Fibroblast of lung (primary cell): ENCODE data around the gene KIF2A. TPM values are rescaled to one million over a fixed set of nuclear protein-coding genes. Genes with fewer than 3 reads are reported as not detected.

Source experiments
- DNase-seq, 2 donors: peaks; one replicate each; pipeline versions ENCODE4 v3.0.0 to v3.0.0-alpha.2; 2010; ENCODE audit warnings: low read depth in 2 of 2
- H2AFZ ChIP-seq: 2 replicates; pipeline ENCODE4 v1.5.1; 2012; ENCODE audit warnings: low read length, control low read depth, inconsistent platforms
- H3K27ac ChIP-seq: 2 replicates; pipeline ENCODE4 v1.5.1; 2011; ENCODE audit warnings: low read length, control low read depth; ENCODE audit not compliant: insufficient read depth
- H3K27me3 ChIP-seq: 2 replicates; pipeline ENCODE4 v1.5.1; 2011; ENCODE audit warnings: mild to moderate bottlenecking, low read length; ENCODE audit not compliant: control insufficient read depth, insufficient read depth
- H3K36me3 ChIP-seq: 2 replicates; pipeline ENCODE4 v1.5.1; 2011; ENCODE audit warnings: low read length; ENCODE audit not compliant: control insufficient read depth, insufficient read depth
- H3K4me1 ChIP-seq: 2 replicates; pipeline ENCODE4 v1.5.1; 2011; ENCODE audit warnings: low read length; ENCODE audit not compliant: control insufficient read depth, insufficient read depth; ENCODE audit errors: extremely low read depth
- H3K4me2 ChIP-seq: 2 replicates; pipeline ENCODE4 v1.5.1; 2011; ENCODE audit warnings: low read length, control low read depth; ENCODE audit not compliant: insufficient read depth; ENCODE audit errors: extremely low read depth
- H3K4me3 ChIP-seq, 4 experiments: fragments of 200-600 bp in 1 of 4; sonication (generic) in 1 of 4; replicated peaks in 1 of 4; 2 replicates each; pipeline ENCODE4 v1.5.1; 2011 to 2016; ENCODE audit warnings: low read length in 4 of 4, low read depth in 3 of 4, mild to moderate bottlenecking in 3 of 4, control low read depth in 2 of 4, inconsistent platforms in 1 of 4, mixed read lengths in 1 of 4; ENCODE audit not compliant: insufficient read depth in 1 of 4; ENCODE audit errors: control extremely low read depth in 1 of 4
- H3K79me2 ChIP-seq: 2 replicates; pipeline ENCODE4 v1.5.1; 2012; ENCODE audit warnings: mild to moderate bottlenecking, low read length, inconsistent platforms; ENCODE audit not compliant: control insufficient read depth, insufficient read depth
- H3K9ac ChIP-seq: 2 replicates; pipeline ENCODE4 v1.5.1; 2011; ENCODE audit warnings: mild to moderate bottlenecking, low read length, control low read depth; ENCODE audit not compliant: insufficient read depth
- H3K9me3 ChIP-seq: 2 replicates; pipeline ENCODE4 v1.5.1; 2012; ENCODE audit warnings: low read depth, low read length; ENCODE audit not compliant: control insufficient read depth, insufficient read depth
- H4K20me1 ChIP-seq: 2 replicates; pipeline ENCODE4 v1.5.1; 2011; ENCODE audit warnings: low read length; ENCODE audit not compliant: control insufficient read depth, insufficient read depth; ENCODE audit errors: extremely low read depth
- CTCF ChIP-seq, 2 donors: IDR thresholded peaks in 1 of 2; conservative IDR thresholded peaks in 1 of 2; 1 replicate in 1 of 2; 2 replicates in 1 of 2; pipeline ENCODE4 v1.5.1; 2011 to 2012; ENCODE audit warnings: low read length in 2 of 2, control low read depth in 1 of 2, inconsistent platforms in 1 of 2, low read depth in 1 of 2, mild to moderate bottlenecking in 1 of 2
- EZH2 ChIP-seq: IDR thresholded peaks from 2 replicates; pipeline ENCODE4 v1.5.1; 2012; ENCODE audit warnings: low read length, control low read depth, mild to moderate bottlenecking; ENCODE audit errors: missing control alignments
- polyA plus RNA-seq, 2 donors: library from polyadenylated mRNA; depleted of rRNA in 1 of 2; stranded (reverse) in 1 of 2; unstranded in 1 of 2; fragments of >200 nt; gene quantifications; 2 replicates each; pipeline ENCODE4 v1.2.1, GENCODE V29; 2011 to 2012; ENCODE audit warnings: missing spikeins in 1 of 2
- total RNA-seq: library from RNA; depleted of rRNA; stranded (reverse); fragments of >200 nt; gene quantifications from 2 replicates; pipeline ENCODE4 v1.2.1, GENCODE V29; 2014

Gene KIF2A
- total and polyA plus RNA-seq, 2 donors (not counting 1 experiment from before 2014, with no cell fraction given), result 43.7 to 59.3 TPM

- Histone ChIP-seq H4K20me1 (no peaks in the 10 kb centered on the region), H3K27me3 (no peaks in the 10 kb centered on the region), H2AFZ (no peak overlapping the region), H3K4me3 (no peak overlapping the region), H3K79me2 (peaks cover 52% of the 10 kb centered on the region), H3K36me3 (no peaks in the 10 kb centered on the region), H3K4me2 (no peak overlapping the region), H3K4me1 (peaks cover 2% of the 10 kb centered on the region), H3K9ac (no peak overlapping the region), H3K9me3 (no peaks in the 10 kb centered on the region), H3K27ac (no peak overlapping the region)
- TF ChIP-seq CTCF (conservative IDR thresholded peaks at IDR 0.05 in 1 of 2, IDR thresholded peaks at IDR 0.05 in 1 of 2; ENCODE audit: low read depth in 1 of 2, low read length in 2 of 2), result no peak
- no peak for TF ChIP-seq EZH2
- no peak for DNase-seq
Measured at GRCh38 chr5:62326702-62327101, 20.7 kb downstream of the KIF2A start.

- Histone ChIP-seq H3K4me1 (peaks cover 2% of the 10 kb centered on the region), H3K27me3 (no peaks in the 10 kb centered on the region), H3K9ac (no peak overlapping the region), H3K4me2 (no peak overlapping the region), H3K79me2 (peaks cover 52% of the 10 kb centered on the region), H3K36me3 (no peaks in the 10 kb centered on the region), H4K20me1 (no peaks in the 10 kb centered on the region), H3K4me3 (no peak overlapping the region), H3K9me3 (no peaks in the 10 kb centered on the region), H3K27ac (no peak overlapping the region), H2AFZ (no peak overlapping the region)
- no peak for TF ChIP-seq EZH2
- TF ChIP-seq CTCF (conservative IDR thresholded peaks at IDR 0.05 in 1 of 2, IDR thresholded peaks at IDR 0.05 in 1 of 2; ENCODE audit: low read depth in 1 of 2, low read length in 2 of 2), result no peak
- no peak for DNase-seq
Measured at GRCh38 chr5:62327138-62328053, 21.4 kb downstream of the KIF2A start.

- no peak overlapping the region for H3K4me2 ChIP-seq
- H3K36me3 ChIP-seq, result no peaks in the 10 kb centered on the region
- H3K9me3 ChIP-seq, result no peaks in the 10 kb centered on the region
- H3K27me3 ChIP-seq, result no peaks in the 10 kb centered on the region
- DNase-seq, result no peak
- H3K9ac ChIP-seq, result no peak overlapping the region
- H3K27ac ChIP-seq, result no peak overlapping the region
- no peak overlapping the region for H2AFZ ChIP-seq
- H3K79me2 ChIP-seq, result peaks cover 57% of the 10 kb centered on the region
- H3K4me3 ChIP-seq, result no peak overlapping the region
- TF ChIP-seq EZH2, result no peak
- no peak for TF ChIP-seq CTCF (conservative IDR thresholded peaks at IDR 0.05 in 1 of 2, IDR thresholded peaks at IDR 0.05 in 1 of 2; ENCODE audit: low read depth in 1 of 2, low read length in 2 of 2)
- no peaks in the 10 kb centered on the region for H4K20me1 ChIP-seq
- H3K4me1 ChIP-seq, result peaks cover 2% of the 10 kb centered on the region
Measured at GRCh38 chr5:62328772-62329491, 22.9 kb downstream of the KIF2A start.
